KOPT-K1 (cell line): ENCODE measurements around the gene PTH1R.

ENCODE experiments used
- H3K27ac ChIP-seq: fragments of 200-600 bp; sonication (generic); 2 replicates; pipeline ENCODE4 v1.5.1; 2016; ENCODE audit warnings: antibody characterized with exemption, mild to moderate bottlenecking, low read depth, low read length; ENCODE audit not compliant: poor library complexity, severe bottlenecking
- H3K36me3 ChIP-seq: fragments of 200-600 bp; sonication (generic); 2 replicates; pipeline ENCODE4 v1.5.1; 2017; ENCODE audit warnings: antibody characterized with exemption, mild to moderate bottlenecking, low read length, moderate library complexity; ENCODE audit not compliant: insufficient read depth
- H3K9me3 ChIP-seq: fragments of 200-600 bp; sonication (generic); 2 replicates; pipeline ENCODE4 v1.5.1; 2017; ENCODE audit warnings: antibody characterized with exemption, low read length, mild to moderate bottlenecking; ENCODE audit not compliant: insufficient read depth, poor library complexity, severe bottlenecking

The PTH1R gene

DNA sequence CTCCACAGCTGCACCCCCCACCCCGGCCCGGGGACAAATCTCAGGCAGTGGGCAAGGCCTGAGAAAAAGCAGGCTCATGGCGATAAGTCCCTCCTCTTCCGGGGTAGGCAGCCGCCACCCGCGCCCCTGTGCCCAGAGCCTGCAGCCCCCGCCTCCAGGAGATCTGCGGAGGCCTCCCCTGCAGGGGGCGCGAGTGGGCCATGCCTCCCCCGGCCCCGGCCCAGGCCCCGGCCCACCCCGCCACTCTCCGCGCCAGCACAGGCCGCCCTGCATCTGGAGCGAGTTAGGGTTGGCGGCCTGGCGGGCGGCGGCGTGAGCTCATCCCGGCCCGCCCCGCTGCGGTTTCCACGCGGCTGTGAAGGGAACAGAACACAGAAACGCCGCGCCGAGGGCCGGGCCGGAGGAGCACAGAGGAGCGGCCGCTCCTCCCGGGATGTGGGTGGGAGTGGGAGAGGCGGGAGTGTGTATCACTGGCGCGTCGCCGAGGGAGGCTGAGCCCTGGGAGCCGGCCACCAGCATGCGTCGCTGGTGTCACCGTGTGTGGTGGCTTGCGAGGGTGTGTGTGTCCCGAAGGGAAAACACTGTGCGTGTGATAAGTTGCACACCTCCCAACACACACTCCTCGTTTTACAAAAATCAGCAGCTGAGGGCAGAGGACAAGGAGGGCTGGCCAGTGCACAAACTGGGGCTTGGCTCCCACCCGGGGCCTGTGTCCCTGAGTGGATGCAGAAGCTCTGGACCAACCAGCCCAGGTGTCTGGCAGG is 31.5 kb upstream of the PTH1R start:
- Histone ChIP-seq H3K9me3 (peaks cover 13% of the 10 kb centered on the region), H3K27ac (peak overlapping the region; percentile 55), H3K36me3 (no peaks in the 10 kb centered on the region)

DNA sequence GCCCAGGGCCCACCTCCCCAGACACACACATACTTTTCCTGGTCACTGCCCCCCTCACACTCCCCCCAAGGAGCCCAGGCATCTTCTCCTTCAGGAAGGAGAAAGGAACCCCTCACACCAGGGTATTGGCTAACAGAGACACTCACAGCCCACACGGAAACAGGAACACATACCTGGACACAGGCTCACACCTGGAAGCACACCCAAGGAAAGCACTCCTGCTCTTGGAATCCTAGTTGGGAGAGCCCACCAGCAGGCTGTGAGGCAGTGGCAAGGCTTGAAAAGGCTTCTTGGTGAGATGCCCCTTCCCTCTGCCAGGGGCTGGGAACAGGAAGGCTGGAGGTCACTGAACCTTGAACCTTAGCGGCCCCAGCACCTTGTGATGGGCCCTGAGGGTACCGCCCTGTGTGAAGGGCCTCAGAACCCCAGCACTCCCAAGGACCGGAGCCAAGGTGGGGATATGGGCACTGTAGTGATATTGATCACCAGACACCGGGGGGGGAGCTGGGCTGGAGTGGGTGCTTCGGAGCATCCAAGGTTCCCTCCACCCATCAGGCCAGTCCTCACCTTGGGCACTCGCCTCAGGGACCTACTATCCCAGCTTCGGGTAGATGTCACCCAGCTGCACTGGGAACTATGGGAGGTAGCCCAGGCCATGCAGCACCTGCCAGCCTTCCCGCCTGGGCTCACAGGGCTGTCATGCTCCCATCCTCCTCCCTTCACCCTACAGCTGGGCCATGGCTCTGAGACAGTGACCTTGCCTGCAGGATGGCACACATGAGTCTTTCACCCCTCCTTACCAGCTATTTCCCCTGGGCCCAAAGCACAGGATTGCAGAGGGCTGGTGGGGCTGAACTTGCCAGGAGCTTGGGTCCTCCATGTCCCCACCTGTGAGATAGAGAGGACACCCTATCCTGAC is 30.6 kb upstream of the PTH1R start:
- Histone ChIP-seq H3K27ac (no peak overlapping the region), H3K36me3 (no peaks in the 10 kb centered on the region), H3K9me3 (peaks cover 5% of the 10 kb centered on the region)

DNA sequence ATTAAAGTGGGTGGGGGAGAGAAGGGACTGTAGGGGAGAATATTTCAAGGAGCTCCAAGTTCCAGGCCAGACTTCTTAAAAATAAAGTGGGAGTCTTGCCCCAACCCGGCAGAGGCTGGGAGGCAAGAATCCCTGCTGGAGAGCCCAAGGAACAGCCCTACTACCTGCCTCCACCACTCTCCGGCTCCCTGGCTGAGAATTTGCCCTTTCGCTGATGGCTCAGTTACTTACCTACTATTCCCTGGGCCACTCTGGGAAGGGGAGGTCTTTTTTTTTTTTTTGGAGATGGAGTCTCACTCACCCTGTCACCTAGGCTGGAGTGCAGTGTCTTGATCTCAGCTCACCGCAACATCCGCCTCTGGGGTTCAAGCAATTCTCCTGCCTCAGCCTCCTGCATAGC is 29.8 kb upstream of the PTH1R start:
- Histone ChIP-seq H3K9me3 (no peaks in the 10 kb centered on the region), H3K27ac (no peak overlapping the region), H3K36me3 (no peaks in the 10 kb centered on the region)

DNA sequence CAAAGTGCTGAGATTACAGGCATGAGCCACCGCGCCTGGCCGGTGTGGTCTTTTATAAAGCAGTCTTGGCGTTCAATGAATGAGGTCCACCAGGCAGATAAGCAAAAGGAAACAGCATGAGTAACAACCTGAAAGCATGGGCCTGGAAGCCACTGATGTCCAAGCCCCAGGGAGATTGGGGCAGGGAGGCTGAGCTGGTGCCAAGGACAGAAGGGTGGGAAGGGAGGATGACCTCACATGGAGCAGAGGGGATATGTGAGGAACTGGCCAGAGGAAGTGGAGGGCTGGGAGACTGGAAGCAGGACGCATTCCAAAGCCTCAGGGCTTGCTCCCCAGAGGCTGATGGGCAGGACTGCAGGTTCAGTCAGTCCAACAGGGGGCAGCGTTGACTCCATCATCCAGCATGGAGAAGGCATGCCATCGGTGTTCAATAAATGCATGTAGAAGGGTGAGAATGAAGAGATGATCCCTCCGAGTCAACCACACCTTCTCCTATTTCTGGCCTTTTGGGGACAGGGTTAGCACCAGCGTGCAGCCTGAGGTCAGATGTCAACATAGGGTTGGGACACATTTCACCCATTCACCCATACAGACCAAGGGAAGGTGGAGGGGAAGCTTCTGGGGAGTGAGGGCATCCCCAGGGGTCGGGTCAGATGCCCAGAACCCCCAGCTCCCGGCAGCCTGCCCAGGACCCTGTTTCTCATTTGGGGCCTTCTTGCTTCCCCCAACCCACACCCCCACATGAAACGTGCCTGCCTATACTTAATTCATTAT is 29.1 kb upstream of the PTH1R start:
- H3K36me3 ChIP-seq, result no peaks in the 10 kb centered on the region
- H3K9me3 ChIP-seq, result no peaks in the 10 kb centered on the region
- no peak overlapping the region for H3K27ac ChIP-seq

DNA sequence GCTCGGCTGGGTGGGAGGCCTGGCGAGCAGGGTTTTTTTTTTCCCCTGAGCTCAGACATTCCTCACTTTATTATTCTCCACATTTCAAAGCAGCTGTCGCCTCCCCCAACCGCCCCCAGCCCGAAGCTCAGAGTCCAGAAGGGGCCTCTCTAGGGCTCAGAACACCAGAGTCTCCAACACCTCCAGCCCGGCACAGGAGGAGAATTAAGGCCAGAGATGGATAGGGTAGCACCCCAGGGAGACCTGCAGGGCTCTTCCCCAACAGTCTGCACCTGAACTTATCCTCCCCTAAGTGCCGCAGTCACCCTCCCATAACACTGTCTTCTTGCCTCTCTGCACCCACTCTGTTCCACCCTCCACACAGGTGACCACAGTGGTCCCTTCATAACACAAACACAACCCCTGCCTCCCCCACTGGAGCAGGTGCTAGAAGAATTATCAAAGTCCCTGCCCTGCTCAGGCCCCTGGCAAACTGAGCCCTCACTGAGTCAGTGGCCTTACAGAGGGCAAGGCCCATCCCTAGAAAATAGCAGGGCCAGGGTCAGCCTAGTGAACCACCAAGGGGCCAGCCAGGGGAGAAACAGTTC is 28.4 kb upstream of the PTH1R start:
- no peaks in the 10 kb centered on the region for H3K36me3 ChIP-seq
- H3K9me3 ChIP-seq, result no peaks in the 10 kb centered on the region
- no peak overlapping the region for H3K27ac ChIP-seq

DNA sequence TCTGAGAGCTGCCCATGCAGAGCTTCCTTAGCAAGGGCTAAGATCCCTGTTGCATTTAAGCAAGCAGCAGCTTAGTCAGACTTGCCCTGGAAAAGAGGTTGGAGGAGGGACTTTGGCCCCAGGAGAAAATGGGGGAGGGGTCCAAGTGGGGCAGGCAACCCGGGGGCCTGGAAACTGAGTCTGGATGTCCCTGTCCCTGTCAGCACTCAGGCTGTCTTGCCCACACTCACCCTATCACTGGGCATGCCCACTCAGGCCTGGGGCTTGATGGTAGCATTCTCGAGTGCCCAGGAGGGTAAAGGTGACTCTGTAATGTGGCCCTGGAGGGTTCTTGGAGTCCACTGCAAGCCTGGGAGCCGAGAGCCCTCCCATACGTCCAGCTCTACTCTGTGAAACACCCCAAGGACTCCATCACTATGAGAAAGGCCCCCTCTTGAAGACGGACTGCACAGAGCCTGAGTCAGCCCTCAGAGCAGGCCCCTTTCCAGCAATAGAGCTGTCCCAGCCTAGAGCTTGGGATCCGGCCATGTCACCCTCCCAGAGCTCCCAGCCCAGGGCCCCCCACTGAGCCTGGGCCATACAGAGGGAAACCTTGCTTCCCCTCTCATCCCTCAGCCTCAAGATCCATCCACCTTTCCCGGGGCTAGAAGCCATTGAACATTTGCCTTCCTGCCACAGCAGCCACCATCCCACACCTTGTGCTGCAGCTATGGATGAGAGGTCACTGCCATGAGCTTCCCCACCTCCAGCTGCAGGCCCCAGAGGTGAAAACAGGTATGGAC is 27.6 kb upstream of the PTH1R start:
- no peaks in the 10 kb centered on the region for H3K36me3 ChIP-seq
- H3K9me3 ChIP-seq, result no peaks in the 10 kb centered on the region
- no peak overlapping the region for H3K27ac ChIP-seq

DNA sequence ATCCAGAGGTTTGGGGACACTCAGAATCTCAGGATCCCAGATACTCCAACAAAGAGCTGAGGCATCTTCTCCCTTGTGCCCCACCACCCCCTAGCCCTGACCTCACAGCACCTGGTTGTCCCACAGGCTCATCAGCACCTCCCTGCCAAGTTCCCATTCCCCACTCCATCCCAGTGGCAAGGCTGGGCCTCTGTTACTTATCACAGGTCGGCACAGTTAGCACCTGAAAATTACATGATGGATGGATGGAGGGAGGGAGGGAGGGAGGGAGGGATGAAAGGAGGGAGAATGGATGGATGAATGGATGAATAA is 27.1 kb upstream of the PTH1R start:
- no peaks in the 10 kb centered on the region for H3K9me3 ChIP-seq
- H3K36me3 ChIP-seq, result no peaks in the 10 kb centered on the region
- no peak overlapping the region for H3K27ac ChIP-seq

DNA sequence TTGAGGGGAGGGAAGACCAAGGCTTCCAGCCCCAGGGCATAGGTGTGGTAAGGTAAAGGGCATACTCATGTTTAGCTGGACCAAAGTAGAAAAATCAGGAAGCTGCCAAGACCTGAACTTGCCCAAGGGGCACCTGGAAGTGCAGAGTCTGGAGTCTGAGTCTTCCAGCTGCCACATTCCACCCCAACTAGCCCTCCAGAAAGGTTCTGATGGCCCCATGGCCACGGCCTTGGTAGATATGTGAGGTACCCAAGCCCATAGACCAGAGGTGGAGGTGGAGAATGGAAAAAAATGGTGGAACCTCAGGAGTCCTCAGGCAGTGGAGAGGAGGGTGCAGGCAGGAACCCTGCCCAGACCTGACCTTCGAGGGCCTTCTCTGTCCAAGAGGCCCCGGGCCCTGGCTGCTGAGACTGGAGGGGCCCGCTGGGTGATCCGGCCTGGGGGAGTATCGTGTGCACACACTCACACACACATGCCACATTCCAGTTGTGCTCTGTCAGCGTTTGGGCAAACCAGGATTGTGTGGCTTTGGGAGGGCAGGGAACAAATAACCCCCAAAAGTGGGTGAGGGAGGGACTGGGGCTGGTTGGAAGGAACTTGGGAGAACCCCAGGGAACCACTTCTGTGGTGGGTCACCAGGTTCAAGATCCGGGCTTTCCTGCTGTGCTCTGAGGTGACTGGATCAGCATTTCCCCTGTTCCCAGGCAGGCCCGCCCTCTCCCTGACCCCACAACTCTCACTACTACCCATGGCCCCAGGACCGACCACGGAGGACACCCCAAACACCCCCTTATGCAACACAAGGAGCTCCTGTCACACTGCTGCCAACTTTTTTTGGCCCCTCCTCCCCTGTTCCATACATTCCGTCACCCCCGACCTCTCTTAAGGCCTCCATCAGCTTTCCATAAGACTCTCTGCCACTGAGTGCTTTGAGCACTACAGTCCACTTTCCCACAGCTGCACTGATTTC is 25.9 kb upstream of the PTH1R start:
- Histone ChIP-seq H3K27ac (no peak overlapping the region), H3K9me3 (no peaks in the 10 kb centered on the region), H3K36me3 (no peaks in the 10 kb centered on the region)

DNA sequence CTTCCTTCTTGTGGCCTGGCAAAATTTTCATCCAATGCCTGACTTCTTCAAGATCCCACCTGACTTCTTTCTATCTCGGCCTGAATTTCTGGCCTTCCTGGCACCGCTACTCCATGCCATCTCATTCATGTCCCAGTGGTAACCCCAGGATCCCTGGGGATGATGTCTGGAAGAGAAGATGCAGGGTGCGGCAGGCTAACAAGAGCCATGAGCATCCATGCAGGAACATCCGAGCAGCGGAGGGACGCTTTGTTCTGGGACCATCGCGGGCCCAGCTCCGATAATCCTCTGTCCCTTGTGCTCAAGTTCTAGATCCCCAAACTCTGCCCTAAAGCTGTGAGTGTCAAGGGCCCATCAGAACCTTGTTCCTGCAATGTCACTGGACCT is 25.2 kb upstream of the PTH1R start:
- H3K27ac ChIP-seq, result no peak overlapping the region
- H3K36me3 ChIP-seq, result no peaks in the 10 kb centered on the region
- no peaks in the 10 kb centered on the region for H3K9me3 ChIP-seq

DNA sequence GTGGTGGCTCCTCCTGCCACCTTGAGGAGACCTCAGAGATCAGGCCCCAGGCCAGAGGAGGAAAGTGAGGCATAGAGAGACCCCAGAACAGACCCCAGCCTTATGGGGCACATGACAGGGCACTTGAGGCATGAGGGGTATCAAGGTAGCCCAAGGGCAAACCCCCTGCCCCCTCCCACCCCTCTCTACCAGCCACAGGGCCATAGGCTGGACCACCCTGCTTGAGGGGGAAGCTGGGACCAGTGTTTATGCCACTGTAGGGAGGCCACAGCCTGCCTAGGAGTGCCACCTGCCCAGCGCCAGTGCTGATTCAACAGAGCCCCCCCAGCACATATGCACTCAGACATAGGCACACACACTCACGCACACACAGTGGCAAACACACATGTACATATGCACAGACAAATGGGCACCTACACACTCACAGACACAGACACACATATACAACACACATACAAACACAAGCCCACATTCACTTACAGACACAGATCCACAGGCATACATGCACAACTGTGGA is 24.6 kb upstream of the PTH1R start:
- Histone ChIP-seq H3K27ac (no peak overlapping the region), H3K9me3 (no peaks in the 10 kb centered on the region), H3K36me3 (no peaks in the 10 kb centered on the region)

DNA sequence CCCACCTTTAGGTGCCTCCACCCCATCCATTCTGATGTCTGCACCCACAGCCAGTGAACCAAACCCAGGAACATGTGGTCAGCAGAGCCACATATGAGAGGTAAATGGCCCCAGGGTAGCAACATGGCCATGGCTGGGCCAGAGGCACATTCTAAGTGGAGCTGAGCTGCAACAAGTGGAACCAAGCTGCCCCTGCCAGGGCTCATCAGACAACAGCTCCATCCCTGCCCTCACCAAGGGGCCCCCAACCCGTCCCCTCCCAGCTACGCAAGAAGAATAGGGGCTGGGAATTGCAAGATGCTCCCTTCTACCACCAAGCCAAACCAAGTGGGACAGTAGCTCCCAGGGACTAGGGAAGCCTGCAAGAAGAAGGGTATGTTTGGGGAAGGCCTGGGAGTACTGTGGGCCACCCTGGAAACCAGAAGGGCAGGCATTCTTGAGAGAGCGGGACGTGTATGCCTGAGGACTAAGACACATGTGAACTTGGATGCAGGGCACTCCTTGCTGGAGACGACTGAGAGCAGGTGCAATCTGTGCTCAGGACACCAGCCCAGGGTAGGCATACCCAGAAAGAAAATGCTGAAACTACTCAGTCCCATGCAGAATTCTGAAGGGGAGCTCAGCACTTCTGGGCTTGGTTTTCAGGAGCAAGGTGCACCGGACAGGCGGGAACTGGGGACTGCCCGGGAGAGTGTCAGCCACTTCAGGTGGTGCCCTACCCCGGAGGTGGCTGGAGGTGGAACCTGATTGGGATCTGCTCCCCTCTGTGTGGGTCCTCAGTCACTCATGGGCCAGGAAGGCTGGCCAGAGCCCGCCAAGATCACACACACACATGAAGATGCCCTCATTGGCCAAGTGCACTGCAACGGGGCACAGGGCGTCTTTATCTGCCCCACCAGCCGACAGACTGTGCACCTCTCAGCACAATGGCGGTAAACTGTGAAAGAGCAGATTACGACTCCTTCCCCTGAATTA is 23.8 kb upstream of the PTH1R start:
- no peak overlapping the region for H3K27ac ChIP-seq
- no peaks in the 10 kb centered on the region for H3K9me3 ChIP-seq
- H3K36me3 ChIP-seq, result no peaks in the 10 kb centered on the region

DNA sequence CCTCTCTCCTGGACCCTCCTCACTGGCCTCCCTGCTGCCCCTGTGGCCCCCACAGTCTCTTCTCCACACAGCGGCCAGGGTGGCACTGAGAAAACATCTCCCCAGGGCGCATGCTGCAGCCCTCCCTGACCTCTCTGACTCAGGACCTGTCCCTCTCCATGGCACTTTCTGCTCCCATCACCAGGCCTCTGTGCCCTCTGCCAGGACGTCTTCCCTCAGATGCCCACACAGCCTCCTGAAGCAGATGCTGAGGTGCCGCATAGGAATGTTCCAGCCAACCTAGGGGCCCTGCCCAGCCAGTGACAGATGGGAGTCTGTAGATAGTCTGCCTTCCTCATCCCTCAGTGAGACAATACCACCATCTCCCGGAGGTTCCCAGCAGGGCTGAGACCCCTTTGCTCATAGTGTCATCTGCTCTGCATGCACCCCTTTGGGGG is 22.9 kb upstream of the PTH1R start:
- H3K9me3 ChIP-seq, result no peaks in the 10 kb centered on the region
- no peaks in the 10 kb centered on the region for H3K36me3 ChIP-seq
- H3K27ac ChIP-seq, result no peak overlapping the region
